IMR-90 (cell line): ENCODE data around the gene EVX1. TPM values are rescaled to one million over a fixed set of nuclear protein-coding genes. Genes with fewer than 3 reads are reported as not detected.

Experiments used
- ATAC-seq: fragments of 200-7000 bp; cut with Tn5 transposase; 2 replicates; pipeline ENCODE4 v1.9.1; 2020; ENCODE audit warnings: low read depth, mild to moderate bottlenecking, moderate library complexity
- BruUV-seq: library from RNA; stranded (reverse); fragments of 400-500 nt; replicated peaks from 2 replicates; lab custom pipeline; 2021; lab: Mats Ljungman, UMichigan
- CTCF ChIA-PET: fragments of 300-600 bp; formaldehyde crosslinking; extraction: SDS; loops from one replicate; lab custom pipeline; 2021; ENCODE audit warnings: antibody characterized with exemption; lab: Yijun Ruan, JAX
- POLR2A ChIA-PET: fragments of 300-600 bp; sonication (Branson Sonifier 250); formaldehyde crosslinking; loops from one replicate; lab custom pipeline; 2022; ENCODE audit warnings: antibody characterized with exemption; ENCODE audit not compliant: unreplicated experiment; lab: Charles Lee
- DNase-seq: peaks from one replicate; pipeline ENCODE4 v3.0.0; 2013
- H2AFZ ChIP-seq: replicated peaks from 2 replicates; pipeline ENCODE3; 2013; ENCODE audit warnings: low read length, mild to moderate bottlenecking; ENCODE audit not compliant: poor library complexity
- H2AK5ac ChIP-seq: 2 replicates; pipeline ENCODE4 v1.6.1; 2013; ENCODE audit warnings: low read depth, low read length, inconsistent platforms
- H2AK9ac ChIP-seq: replicated peaks from 2 replicates; pipeline ENCODE3; 2013; ENCODE audit warnings: mild to moderate bottlenecking, low read depth, low read length, moderate library complexity; ENCODE audit not compliant: poor library complexity
- H2BK120ac ChIP-seq: 2 replicates; pipeline ENCODE4 v1.6.1; 2013; ENCODE audit warnings: low read depth, low read length, inconsistent platforms
- H2BK15ac ChIP-seq: 3 replicates; pipeline ENCODE4 v1.6.1; 2013; ENCODE audit warnings: low read depth, low read length, inconsistent platforms
- H2BK20ac ChIP-seq: 2 replicates; pipeline ENCODE4 v1.6.1; 2013; ENCODE audit warnings: low read depth, mild to moderate bottlenecking, inconsistent platforms, low read length, moderate library complexity
- H2BK5ac ChIP-seq: 2 replicates; pipeline ENCODE4 v1.6.1; 2013; ENCODE audit warnings: mild to moderate bottlenecking, low read depth, low read length, inconsistent platforms; ENCODE audit not compliant: poor library complexity, severe bottlenecking
- H3K14ac ChIP-seq: replicated peaks from 2 replicates; pipeline ENCODE4 v1.6.1; 2013; ENCODE audit warnings: low read depth, low read length, inconsistent platforms
- H3K18ac ChIP-seq: 2 replicates; pipeline ENCODE4 v1.6.1; 2013; ENCODE audit warnings: low read depth, low read length, control low read depth
- H3K23ac ChIP-seq: 2 replicates; pipeline ENCODE4 v1.6.1; 2013; ENCODE audit warnings: low read depth, low read length, inconsistent platforms
- H3K27ac ChIP-seq: 2 replicates; pipeline ENCODE4 v1.5.1; 2013; ENCODE audit warnings: mild to moderate bottlenecking, control low read depth, low read length; ENCODE audit not compliant: insufficient read depth
- H3K27me3 ChIP-seq: 2 replicates; pipeline ENCODE4 v1.6.1; 2013; ENCODE audit warnings: low read length; ENCODE audit not compliant: control insufficient read depth, insufficient read depth
- H3K36me3 ChIP-seq: 2 replicates; pipeline ENCODE4 v1.6.1; 2013; ENCODE audit warnings: low read length, mixed read lengths; ENCODE audit not compliant: control insufficient read depth, insufficient read depth
- H3K4ac ChIP-seq: 2 replicates; pipeline ENCODE4 v1.6.1; 2013; ENCODE audit warnings: low read depth, low read length, inconsistent platforms
- H3K4me1 ChIP-seq: 2 replicates; pipeline ENCODE4 v1.6.1; 2013; ENCODE audit warnings: low read length, mixed read lengths; ENCODE audit not compliant: control insufficient read depth, insufficient read depth
- H3K4me2 ChIP-seq: 2 replicates; pipeline ENCODE4 v1.6.1; 2013; ENCODE audit warnings: low read depth, mild to moderate bottlenecking, control low read depth, low read length, moderate library complexity
- H3K4me3 ChIP-seq: 2 replicates; pipeline ENCODE4 v1.5.1; 2013; ENCODE audit warnings: low read depth, mild to moderate bottlenecking, control low read depth, low read length, moderate library complexity; ENCODE audit not compliant: insufficient read depth
- H3K56ac ChIP-seq: 2 replicates; pipeline ENCODE4 v1.6.1; 2013; ENCODE audit warnings: low read length, inconsistent platforms; ENCODE audit not compliant: insufficient read depth; ENCODE audit errors: extremely low read depth
- H3K79me1 ChIP-seq, 2 experiments: 2 replicates each; pipeline ENCODE4 v1.6.1; 2013; ENCODE audit warnings: low read length in 2 of 2, inconsistent platforms in 1 of 2, low read depth in 1 of 2
- H3K9ac ChIP-seq: 2 replicates; pipeline ENCODE4 v1.6.1; 2013; ENCODE audit warnings: low read depth, low read length, control low read depth
- H3K9me1 ChIP-seq: 2 replicates; pipeline ENCODE4 v1.6.1; 2013; ENCODE audit warnings: low read length, inconsistent platforms; ENCODE audit not compliant: insufficient read depth
- H3K9me3 ChIP-seq: 2 replicates; pipeline ENCODE4 v1.6.1; 2013; ENCODE audit warnings: low read length; ENCODE audit not compliant: control insufficient read depth, insufficient read depth
- H4K20me1 ChIP-seq: 2 replicates; pipeline ENCODE4 v1.6.1; 2013; ENCODE audit warnings: low read length, inconsistent platforms; ENCODE audit not compliant: insufficient read depth
- H4K5ac ChIP-seq: 2 replicates; pipeline ENCODE4 v1.6.1; 2013; ENCODE audit warnings: mild to moderate bottlenecking, low read depth, low read length, control low read depth
- H4K8ac ChIP-seq, 2 experiments: 2 replicates each; pipeline ENCODE4 v1.6.1; 2013; ENCODE audit warnings: low read depth in 2 of 2, low read length in 2 of 2, control low read depth in 1 of 2, inconsistent platforms in 1 of 2
- H4K91ac ChIP-seq: 2 replicates; pipeline ENCODE4 v1.6.1; 2013; ENCODE audit warnings: low read depth, low read length, inconsistent platforms; ENCODE audit not compliant: insufficient read depth
- BHLHE40 ChIP-seq: fragments of 150-350 bp; IDR thresholded peaks from 2 replicates; pipeline ENCODE4 v1.6.1; 2016; ENCODE audit warnings: mild to moderate bottlenecking, low read depth, low read length
- CEBPB ChIP-seq: IDR thresholded peaks from 2 replicates; pipeline ENCODE4 v1.6.1; 2012; ENCODE audit warnings: low read depth, low read length, improper control_type of control experiment
- CHD1 ChIP-seq: IDR thresholded peaks from 2 replicates; pipeline ENCODE4 v1.6.1; 2012; ENCODE audit warnings: low read depth, low read length, improper control_type of control experiment
- CTCF ChIP-seq: conservative IDR thresholded peaks from 2 replicates; pipeline ENCODE4 v1.5.1; 2012; ENCODE audit warnings: mild to moderate bottlenecking, low read depth, low read length, improper control_type of control experiment
- ELK1 ChIP-seq: fragments of 150-350 bp; IDR thresholded peaks from 2 replicates; pipeline ENCODE4 v1.6.1; 2016; ENCODE audit warnings: low read depth, mild to moderate bottlenecking, low read length, moderate library complexity, borderline replicate concordance
- FOS ChIP-seq: fragments of 150-350 bp; IDR thresholded peaks from 2 replicates; pipeline ENCODE4 v1.6.1; 2016; ENCODE audit warnings: low read depth, low read length
- MAFK ChIP-seq: IDR thresholded peaks from 2 replicates; pipeline ENCODE4 v1.6.1; 2012; ENCODE audit warnings: low read depth, low read length, improper control_type of control experiment
- MAZ ChIP-seq: IDR thresholded peaks from 2 replicates; pipeline ENCODE4 v1.6.1; 2012; ENCODE audit warnings: low read depth, mild to moderate bottlenecking, low read length, improper control_type of control experiment, moderate library complexity, borderline replicate concordance
- MXI1 ChIP-seq: IDR thresholded peaks from 2 replicates; pipeline ENCODE4 v1.6.1; 2012; ENCODE audit warnings: low read depth, mild to moderate bottlenecking, low read length, moderate library complexity, borderline replicate concordance
- NFE2L2 ChIP-seq: fragments of 150-350 bp; IDR thresholded peaks from 2 replicates; pipeline ENCODE4 v1.6.1; 2016; ENCODE audit warnings: low read depth, mild to moderate bottlenecking, low read length
- POLR2A ChIP-seq: IDR thresholded peaks from 2 replicates; pipeline ENCODE4 v1.6.1; 2012; ENCODE audit warnings: mild to moderate bottlenecking, low read depth, low read length
- RAD21 ChIP-seq: IDR thresholded peaks from 2 replicates; pipeline ENCODE4 v1.6.1; 2012; ENCODE audit warnings: low read length, improper control_type of control experiment
- RCOR1 ChIP-seq: IDR thresholded peaks from 2 replicates; pipeline ENCODE4 v1.6.1; 2012; ENCODE audit warnings: mild to moderate bottlenecking, low read length, improper control_type of control experiment; ENCODE audit not compliant: insufficient replicate concordance
- RFX5 ChIP-seq: IDR thresholded peaks from 2 replicates; pipeline ENCODE4 v1.8.0; 2012; ENCODE audit warnings: low read depth, mild to moderate bottlenecking, low read length, moderate library complexity
- SMC3 ChIP-seq: fragments of 150-350 bp; IDR thresholded peaks from 2 replicates; pipeline ENCODE4 v1.6.1; 2016; ENCODE audit warnings: low read depth, mild to moderate bottlenecking, antibody characterized with exemption, low read length, moderate library complexity
- USF2 ChIP-seq: fragments of 150-350 bp; IDR thresholded peaks from 2 replicates; pipeline ENCODE4 v1.6.1; 2017; ENCODE audit warnings: mild to moderate bottlenecking, antibody characterized with exemption, low read length, low read depth
- WGBS, 2 experiments: methylation state at CpG; one replicate each; pipeline versions ENCODE4 v1.1.5 to v1.1.7; 2013; ENCODE audit warnings: missing lambda C conversion rate in 2 of 2; ENCODE audit not compliant: insufficient read length in 1 of 2; ENCODE audit errors: extremely low coverage in 2 of 2; 5-methylcytosine and 5-hydroxymethylcytosine counted together
- dilution Hi-C: fragments of 300-500 bp; cut with HindIII; formaldehyde crosslinking; loops from one replicate; pipeline ENCODE4 v1.14.3; 2018; ENCODE audit warnings: low sequenced_read_pairs; ENCODE audit not compliant: unreplicated experiment
- in situ Hi-C: fragments of 300-500 bp; cut with MboI; formaldehyde crosslinking; loops from 3 replicates; pipeline ENCODE4 v1.14.3; 2019; ENCODE audit warnings: low sequenced_read_pairs, inconsistent platforms, mixed read lengths
- intact Hi-C: fragments of 100-400 bp; cut with micrococcal nuclease; formaldehyde crosslinking; loops from 2 replicates; pipeline ENCODE4 v1.10.0; 2022
- polyA plus RNA-seq, 3 experiments: library from polyadenylated mRNA; depleted of rRNA; stranded (reverse); fragments of >200 nt; gene quantifications; 2 replicates each; pipeline ENCODE4 v1.2.3, GENCODE V29; 2012; ENCODE audit warnings: low replicate concordance in 1 of 3
- total RNA-seq: library from RNA; depleted of rRNA; stranded (reverse); fragments of >200 nt; gene quantifications from 2 replicates; pipeline ENCODE4 v1.2.3, GENCODE V29; 2012

EVX1 gene
- total and polyA plus RNA-seq, 2 of the 4 experiments (the other 2 are of a cell fraction) = not detected

GRCh38 chr7:27260211-27260610 is 17.6 kb downstream of the EVX1 start:
- Histone ChIP-seq H2AK5ac (no peak overlapping the region), H3K4me2 (no peak overlapping the region), H3K18ac (no peak overlapping the region), H3K9ac (no peak overlapping the region), H3K4me1 (no peaks in the 10 kb centered on the region), H3K9me3 (0 out of 2 replicates have a peak, but pooled peaks cover 2% of the 10 kb centered on the region), H3K79me1 (no peaks in the 10 kb centered on the region), H3K4me3 (no peak overlapping the region), H3K27me3 (peaks cover 13% of the 10 kb centered on the region), H3K4ac (no peak overlapping the region), H2AK9ac (no peak overlapping the region), H3K36me3 (no peaks in the 10 kb centered on the region), H4K91ac (no peak overlapping the region), H4K20me1 (no peaks in the 10 kb centered on the region), H3K9me1 (no peaks in the 10 kb centered on the region), H3K14ac (no peak overlapping the region), H3K56ac (no peak overlapping the region), H2BK120ac (no peak overlapping the region), H3K23ac (no peak overlapping the region), H4K5ac (no peak overlapping the region), H4K8ac (no peak overlapping the region), H2BK15ac (no peak overlapping the region), H2AFZ (no peak overlapping the region), H2BK5ac (no peak overlapping the region), H3K27ac (no peak overlapping the region), H2BK20ac (no peak overlapping the region)
- DNase-seq (no peak), ATAC-seq (no peak)
- ChIA-PET CTCF (no interaction called here), POLR2A (no interaction called here)
- TF ChIP-seq RCOR1 (no peak), CEBPB (no peak), RAD21 (no peak), RFX5 (no peak), CHD1 (no peak), MXI1 (no peak), ELK1 (no peak), CTCF (no peak), MAFK (no peak), MAZ (no peak), NFE2L2 (no peak), USF2 (no peak), SMC3 (no peak), BHLHE40 (no peak), FOS (no peak), POLR2A (no peak)
- in situ Hi-C loops = no loop called here
- intact Hi-C loops = no loop called here
- dilution Hi-C loops = no loop called here
- 0% methylated on average over 1 of the region's 5 CpGs; no CpG with 5 or more reads in 1 of the 2 experiments for WGBS, 2 experiments
- no TSS peak for BruUV-seq
